Body of pancreas (tissue), 4 donors: ENCODE results near the gene GFAP.

Experiments
- CTCF ChIP-seq, 7 experiments: fragments of 450-650 bp in 4 of 7; fragments of 200-600 bp in 3 of 7; sonication (generic) in 3 of 7; IDR thresholded peaks; one replicate each; pipeline ENCODE4 v1.5.1; 2016 to 2019; ENCODE audit warnings: antibody characterized with exemption in 7 of 7
- POLR2A ChIP-seq, 3 donors: fragments of 450-650 bp; IDR thresholded peaks; one replicate each; pipeline ENCODE4 v1.6.1; 2016; ENCODE audit warnings: antibody characterized with exemption in 3 of 3, mild to moderate bottlenecking in 2 of 3

GRCh38 chr17:44881145-44881544, 34.2 kb downstream of the GFAP start:
- no peak for TF ChIP-seq CTCF (IDR thresholded peaks at IDR 0.05)
- no peak for TF ChIP-seq POLR2A (IDR thresholded peaks at IDR 0.05)
